HCT116 (cell line): Measurements from ENCODE around the gene NTSR1.

ENCODE experiments used
- CEBPB ChIP-seq: IDR thresholded peaks from 2 replicates; pipeline ENCODE4 v1.6.1; 2012; ENCODE audit warnings: low read depth
- EZH2 ChIP-seq: fragments of 200-600 bp; sonication (generic); IDR thresholded peaks from 2 replicates; pipeline ENCODE4 v1.6.1; 2017; ENCODE audit warnings: antibody characterized with exemption, mixed run types
- POLR2A ChIP-seq: IDR thresholded peaks from 2 replicates; pipeline ENCODE4 v1.7.0; 2011; ENCODE audit warnings: borderline replicate concordance; ENCODE audit not compliant: insufficient read depth, insufficient read length; ENCODE audit errors: extremely low read depth
- RAD21 ChIP-seq: IDR thresholded peaks from 2 replicates; pipeline ENCODE4 v1.6.1; 2012; ENCODE audit warnings: low read depth, mild to moderate bottlenecking
- YY1 ChIP-seq: IDR thresholded peaks from 2 replicates; pipeline ENCODE4 v1.6.1; 2011; ENCODE audit warnings: low read length, low read depth, moderate library complexity, mild to moderate bottlenecking; ENCODE audit not compliant: insufficient replicate concordance; ENCODE audit errors: extremely low read depth
- ZNF274 ChIP-seq: fragments of 200-500 bp; sonication (Bioruptor generic); IDR thresholded peaks from 2 replicates; pipeline ENCODE4 v1.6.1; 2014; ENCODE audit warnings: mild to moderate bottlenecking, low read depth, low read length, inconsistent platforms
- TF ChIP-seq, protein P1 (sequence below): IDR thresholded peaks from 2 replicates; pipeline ENCODE4 v1.6.1; 2012
- TF ChIP-seq, protein P2 (sequence below), 3 experiments: fragments of 200-600 bp in 1 of 3; sonication (generic) in 1 of 3; IDR thresholded peaks in 2 of 3; conservative IDR thresholded peaks in 1 of 3; 2 replicates each; pipeline ENCODE4 v1.5.1; 2012 to 2017; ENCODE audit warnings: low read depth in 2 of 3, low read length in 2 of 3, antibody characterized with exemption in 1 of 3, borderline replicate concordance in 1 of 3, control low read depth in 1 of 3, mild to moderate bottlenecking in 1 of 3, mixed read lengths in 1 of 3, mixed run types in 1 of 3, moderate library complexity in 1 of 3; ENCODE audit not compliant: insufficient read depth in 1 of 3
- TF ChIP-seq, protein P3 (sequence below): IDR thresholded peaks from 2 replicates; pipeline ENCODE4 v1.6.1; 2012; ENCODE audit warnings: low read depth
- TF ChIP-seq, protein P4 (sequence below): IDR thresholded peaks from 2 replicates; pipeline ENCODE4 v1.6.1; 2012

DNA sequence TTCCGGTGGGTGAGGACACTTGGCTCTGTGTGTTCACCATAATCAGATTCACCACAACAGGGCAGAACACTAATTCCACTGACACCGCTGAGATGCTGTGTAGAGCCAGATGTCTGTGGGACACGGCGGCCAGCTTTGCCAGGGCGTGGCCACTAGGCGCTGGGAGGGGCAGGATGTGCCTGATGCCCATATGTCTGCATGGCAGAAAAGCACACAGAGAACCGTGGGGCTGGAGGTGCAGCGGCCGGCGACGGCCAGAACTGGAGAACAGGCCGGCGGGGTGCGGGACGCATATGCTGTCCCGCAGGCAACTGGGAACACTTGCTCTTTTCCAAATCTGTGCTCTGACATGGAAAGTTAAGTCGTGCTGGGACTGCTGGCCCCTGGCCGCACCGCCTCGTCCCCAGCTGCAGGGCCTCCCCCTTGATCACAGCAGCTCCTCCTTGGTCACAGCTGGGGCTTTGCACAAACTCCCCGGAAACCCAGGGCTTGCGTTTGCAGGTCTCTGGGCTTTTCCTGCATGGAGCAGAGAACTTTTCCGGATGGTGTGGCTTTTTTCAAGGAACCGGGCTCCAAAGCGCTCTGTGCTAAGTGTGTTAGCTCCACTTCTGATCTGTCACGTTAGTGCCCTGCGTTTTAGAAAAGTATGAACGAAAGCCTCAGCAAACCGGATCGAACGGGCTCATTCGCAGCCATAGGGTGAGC lies 31.1 kb downstream of the NTSR1 start:
- TF ChIP-seq, protein P1, sequence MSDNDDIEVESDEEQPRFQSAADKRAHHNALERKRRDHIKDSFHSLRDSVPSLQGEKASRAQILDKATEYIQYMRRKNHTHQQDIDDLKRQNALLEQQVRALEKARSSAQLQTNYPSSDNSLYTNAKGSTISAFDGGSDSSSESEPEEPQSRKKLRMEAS, result no peak
- TF ChIP-seq, protein P2, sequence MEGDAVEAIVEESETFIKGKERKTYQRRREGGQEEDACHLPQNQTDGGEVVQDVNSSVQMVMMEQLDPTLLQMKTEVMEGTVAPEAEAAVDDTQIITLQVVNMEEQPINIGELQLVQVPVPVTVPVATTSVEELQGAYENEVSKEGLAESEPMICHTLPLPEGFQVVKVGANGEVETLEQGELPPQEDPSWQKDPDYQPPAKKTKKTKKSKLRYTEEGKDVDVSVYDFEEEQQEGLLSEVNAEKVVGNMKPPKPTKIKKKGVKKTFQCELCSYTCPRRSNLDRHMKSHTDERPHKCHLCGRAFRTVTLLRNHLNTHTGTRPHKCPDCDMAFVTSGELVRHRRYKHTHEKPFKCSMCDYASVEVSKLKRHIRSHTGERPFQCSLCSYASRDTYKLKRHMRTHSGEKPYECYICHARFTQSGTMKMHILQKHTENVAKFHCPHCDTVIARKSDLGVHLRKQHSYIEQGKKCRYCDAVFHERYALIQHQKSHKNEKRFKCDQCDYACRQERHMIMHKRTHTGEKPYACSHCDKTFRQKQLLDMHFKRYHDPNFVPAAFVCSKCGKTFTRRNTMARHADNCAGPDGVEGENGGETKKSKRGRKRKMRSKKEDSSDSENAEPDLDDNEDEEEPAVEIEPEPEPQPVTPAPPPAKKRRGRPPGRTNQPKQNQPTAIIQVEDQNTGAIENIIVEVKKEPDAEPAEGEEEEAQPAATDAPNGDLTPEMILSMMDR (IDR thresholded peaks at IDR 0.05 in 2 of 3, conservative IDR thresholded peaks at IDR 0.05 in 1 of 3; ENCODE audit: borderline replicate concordance in 1 of 3, insufficient read depth in 1 of 3, low read depth in 2 of 3, low read length in 2 of 3), result peak in 2 of 3 experiments; percentile 18 to 21; a peak in 1 of 6 replicates
- TF ChIP-seq YY1 (peak; percentile 50), CEBPB (no peak), ZNF274 (no peak), EZH2 (no peak), POLR2A (no peak), RAD21 (no peak)
- TF ChIP-seq, protein P3, sequence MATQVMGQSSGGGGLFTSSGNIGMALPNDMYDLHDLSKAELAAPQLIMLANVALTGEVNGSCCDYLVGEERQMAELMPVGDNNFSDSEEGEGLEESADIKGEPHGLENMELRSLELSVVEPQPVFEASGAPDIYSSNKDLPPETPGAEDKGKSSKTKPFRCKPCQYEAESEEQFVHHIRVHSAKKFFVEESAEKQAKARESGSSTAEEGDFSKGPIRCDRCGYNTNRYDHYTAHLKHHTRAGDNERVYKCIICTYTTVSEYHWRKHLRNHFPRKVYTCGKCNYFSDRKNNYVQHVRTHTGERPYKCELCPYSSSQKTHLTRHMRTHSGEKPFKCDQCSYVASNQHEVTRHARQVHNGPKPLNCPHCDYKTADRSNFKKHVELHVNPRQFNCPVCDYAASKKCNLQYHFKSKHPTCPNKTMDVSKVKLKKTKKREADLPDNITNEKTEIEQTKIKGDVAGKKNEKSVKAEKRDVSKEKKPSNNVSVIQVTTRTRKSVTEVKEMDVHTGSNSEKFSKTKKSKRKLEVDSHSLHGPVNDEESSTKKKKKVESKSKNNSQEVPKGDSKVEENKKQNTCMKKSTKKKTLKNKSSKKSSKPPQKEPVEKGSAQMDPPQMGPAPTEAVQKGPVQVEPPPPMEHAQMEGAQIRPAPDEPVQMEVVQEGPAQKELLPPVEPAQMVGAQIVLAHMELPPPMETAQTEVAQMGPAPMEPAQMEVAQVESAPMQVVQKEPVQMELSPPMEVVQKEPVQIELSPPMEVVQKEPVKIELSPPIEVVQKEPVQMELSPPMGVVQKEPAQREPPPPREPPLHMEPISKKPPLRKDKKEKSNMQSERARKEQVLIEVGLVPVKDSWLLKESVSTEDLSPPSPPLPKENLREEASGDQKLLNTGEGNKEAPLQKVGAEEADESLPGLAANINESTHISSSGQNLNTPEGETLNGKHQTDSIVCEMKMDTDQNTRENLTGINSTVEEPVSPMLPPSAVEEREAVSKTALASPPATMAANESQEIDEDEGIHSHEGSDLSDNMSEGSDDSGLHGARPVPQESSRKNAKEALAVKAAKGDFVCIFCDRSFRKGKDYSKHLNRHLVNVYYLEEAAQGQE, result no peak
- TF ChIP-seq, protein P4, sequence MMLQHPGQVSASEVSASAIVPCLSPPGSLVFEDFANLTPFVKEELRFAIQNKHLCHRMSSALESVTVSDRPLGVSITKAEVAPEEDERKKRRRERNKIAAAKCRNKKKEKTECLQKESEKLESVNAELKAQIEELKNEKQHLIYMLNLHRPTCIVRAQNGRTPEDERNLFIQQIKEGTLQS, result no peak
